ENCODE measurements around the gene FGD5.

Gene FGD5

GRCh38 chr3:14926592-14926991 is 107.8 kb downstream of the FGD5 start:
- ATAC-seq (ENCODE audit: insufficient read depth, low read depth) (no peak), DNase-seq (no peak)
- no peaks in the 10 kb centered on the region for H4K20me1 ChIP-seq (ENCODE audit: insufficient read depth, low read length)
- TF ChIP-seq CTCF (IDR thresholded peaks at IDR 0.05; ENCODE audit: borderline replicate concordance, extremely low read depth, low read length, poor library complexity, severe bottlenecking), result no peak
- TF ChIP-seq EZH2 (IDR thresholded peaks at IDR 0.05; ENCODE audit: borderline replicate concordance, low read depth, low read length, severe bottlenecking), result no peak
- no peak overlapping the region for H3K9ac ChIP-seq (ENCODE audit: low read depth, low read length)
- no peaks in the 10 kb centered on the region for H3K27me3 ChIP-seq (ENCODE audit: insufficient read depth, low read length, poor library complexity)
- no peaks in the 10 kb centered on the region; the same call in 1 of the 2 replicates for H3K36me3 ChIP-seq (ENCODE audit: insufficient read depth, low read length)
- H3K4me2 ChIP-seq (ENCODE audit: insufficient read depth, low read length), result no peak overlapping the region
- H3K4me1 ChIP-seq (ENCODE audit: insufficient read depth, low read length), result peaks cover 1% of the 10 kb centered on the region; the same call in 1 of the 2 replicates
- H3K79me2 ChIP-seq (ENCODE audit: insufficient read depth, low read length), result no peaks in the 10 kb centered on the region
- H3K9me3 ChIP-seq (ENCODE audit: insufficient read depth, low read length, severe bottlenecking), result no peaks in the 10 kb centered on the region
- no peak overlapping the region for H3K27ac ChIP-seq (ENCODE audit: low read length)
- H3K4me3 ChIP-seq (ENCODE audit: low read depth in 1 of 2, low read length in 2 of 2), result no peak overlapping the region
- H2AFZ ChIP-seq (ENCODE audit: low read depth, low read length), result no peak overlapping the region

GRCh38 chr3:14927308-14927707 is 108.5 kb downstream of the FGD5 start:
- Histone ChIP-seq H4K20me1 (ENCODE audit: insufficient read depth, low read length) (no peaks in the 10 kb centered on the region), H3K9me3 (ENCODE audit: insufficient read depth, low read length, severe bottlenecking) (no peaks in the 10 kb centered on the region), H3K4me1 (ENCODE audit: insufficient read depth, low read length) (no peaks in the 10 kb centered on the region), H3K4me2 (ENCODE audit: insufficient read depth, low read length) (no peak overlapping the region), H3K27me3 (ENCODE audit: insufficient read depth, low read length, poor library complexity) (no peaks in the 10 kb centered on the region), H3K79me2 (ENCODE audit: insufficient read depth, low read length) (no peaks in the 10 kb centered on the region), H2AFZ (ENCODE audit: low read depth, low read length) (no peak overlapping the region), H3K4me3 (ENCODE audit: low read depth in 1 of 2, low read length in 2 of 2) (no peak overlapping the region), H3K36me3 (ENCODE audit: insufficient read depth, low read length) (no peaks in the 10 kb centered on the region; the same call in 1 of the 2 replicates), H3K9ac (ENCODE audit: low read depth, low read length) (no peak overlapping the region), H3K27ac (ENCODE audit: low read length) (no peak overlapping the region)
- TF ChIP-seq EZH2 (IDR thresholded peaks at IDR 0.05; ENCODE audit: borderline replicate concordance, low read depth, low read length, severe bottlenecking), result no peak
- TF ChIP-seq CTCF (IDR thresholded peaks at IDR 0.05; ENCODE audit: borderline replicate concordance, extremely low read depth, low read length, poor library complexity, severe bottlenecking), result no peak
- ATAC-seq (ENCODE audit: insufficient read depth, low read depth) (no peak), DNase-seq (no peak)

DNA sequence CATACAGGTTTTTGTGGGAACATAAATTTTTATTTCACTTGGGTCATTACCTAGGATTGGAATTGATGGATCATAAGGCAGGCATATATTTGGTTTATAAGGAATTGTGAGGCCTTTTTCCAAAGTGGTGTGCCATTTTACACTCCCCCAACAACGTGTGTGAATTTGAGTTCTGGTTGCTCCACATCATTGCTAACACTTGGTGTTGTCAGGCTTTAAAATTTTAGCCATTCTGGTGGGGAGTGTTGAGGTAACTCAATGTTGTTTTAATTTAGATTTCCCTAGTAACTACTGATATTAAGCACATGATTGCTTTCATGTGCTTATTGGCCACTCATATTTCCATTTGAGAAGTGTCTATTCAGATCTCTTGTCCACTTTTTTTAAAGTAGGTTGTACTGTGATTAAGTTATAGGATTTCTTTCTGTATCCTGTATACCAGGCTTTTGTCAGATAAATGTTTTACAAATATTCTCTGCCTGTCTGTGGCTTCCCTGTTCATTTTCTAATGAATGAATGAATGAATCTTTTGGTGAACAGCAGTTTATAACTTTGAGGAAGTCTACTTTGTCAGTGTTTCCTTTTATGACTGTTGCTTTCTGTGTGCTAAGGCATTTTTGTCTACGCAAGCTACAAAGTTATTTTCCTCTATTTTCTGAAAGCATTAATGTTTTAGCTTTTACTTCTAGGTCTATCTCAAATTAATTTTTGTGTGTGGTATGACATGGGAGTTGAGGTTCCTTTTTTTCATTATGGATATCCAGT is 110.7 kb downstream of the FGD5 start:
- Histone ChIP-seq H3K4me2 (ENCODE audit: insufficient read depth, low read length) (no peak overlapping the region), H3K9ac (ENCODE audit: low read depth, low read length) (no peak overlapping the region), H2AFZ (ENCODE audit: low read depth, low read length) (no peak overlapping the region), H3K4me1 (ENCODE audit: insufficient read depth, low read length) (no peaks in the 10 kb centered on the region), H4K20me1 (ENCODE audit: insufficient read depth, low read length) (no peaks in the 10 kb centered on the region), H3K36me3 (ENCODE audit: insufficient read depth, low read length) (no peaks in the 10 kb centered on the region; the same call in 1 of the 2 replicates), H3K4me3 (ENCODE audit: low read depth in 1 of 2, low read length in 2 of 2) (no peak overlapping the region), H3K27ac (ENCODE audit: low read length) (no peak overlapping the region), H3K9me3 (ENCODE audit: insufficient read depth, low read length, severe bottlenecking) (no peaks in the 10 kb centered on the region), H3K79me2 (ENCODE audit: insufficient read depth, low read length) (no peaks in the 10 kb centered on the region), H3K27me3 (ENCODE audit: insufficient read depth, low read length, poor library complexity) (no peaks in the 10 kb centered on the region)
- no peak for DNase-seq
- TF ChIP-seq EZH2 (IDR thresholded peaks at IDR 0.05; ENCODE audit: borderline replicate concordance, low read depth, low read length, severe bottlenecking), result no peak
- no peak for TF ChIP-seq CTCF (IDR thresholded peaks at IDR 0.05; ENCODE audit: borderline replicate concordance, extremely low read depth, low read length, poor library complexity, severe bottlenecking)
- ATAC-seq (ENCODE audit: insufficient read depth, low read depth), result no peak

Measured in DND-41 (cell line).